OCI-LY7 (cell line): Measurements from ENCODE around the gene NAA80.

ENCODE experiments used
- CTCF ChIP-seq: fragments of 200-600 bp; sonication (generic); conservative IDR thresholded peaks from 2 replicates; pipeline ENCODE4 v1.5.1; 2014; ENCODE audit warnings: mild to moderate bottlenecking, antibody characterized with exemption, low read length, moderate library complexity, mixed read lengths
- EZH2phosphoT487 ChIP-seq: fragments of 200-600 bp; sonication (generic); IDR thresholded peaks from 2 replicates; pipeline ENCODE4 v1.6.1; 2018; ENCODE audit warnings: low read depth, borderline replicate concordance, mild to moderate bottlenecking, mixed run types, antibody characterized with exemption, low read length, moderate library complexity, mixed read lengths

- TF ChIP-seq EZH2phosphoT487: no peak
- TF ChIP-seq CTCF: no peak
These were observed 32.2 kb upstream of the NAA80 start for GRCh38 chr3:50331364-50331907.
